ENCODE measurements around the gene NOL4.
"Not testable (repeated sequence)": the region's sequence is repeated elsewhere in the genome, so short reads cannot be mapped to it uniquely, and the experiment has no call there.

The NOL4 gene

GRCh38 chr18:34224423-34225217, at the start of gene NOL4:
TSS of gene NOL4 (minus strand) at chr18:34224913. CDS start at chr18:34223253, 1,660 bp downstream.
- peak; percentile 88 for DNase-seq

- DNase-seq = not testable (repeated sequence)
Measured at GRCh38 chr18:34266029-34266428, 41.3 kb upstream of the NOL4 start.

GRCh38 chr18:34261865-34262780, 37.4 kb upstream of the NOL4 start:
- no peak for DNase-seq

GRCh38 chr18:34258176-34258575, 33.5 kb upstream of the NOL4 start:
- no peak for DNase-seq

GRCh38 chr18:34251919-34252318, 27.2 kb upstream of the NOL4 start:
- no peak for DNase-seq

GRCh38 chr18:34248727-34249126, 24.0 kb upstream of the NOL4 start:
- no peak for DNase-seq

- no peak for DNase-seq
Measured at GRCh38 chr18:34242739-34243138, 18.0 kb upstream of the NOL4 start.

GRCh38 chr18:34233781-34234388, 9.2 kb upstream of the NOL4 start:
- not testable (repeated sequence) for DNase-seq

GRCh38 chr18:34225218-34225553, 473 bp upstream of the NOL4 start:
- DNase-seq = no peak

- DNase-seq = no peak
Measured at GRCh38 chr18:34223893-34224422, 755 bp downstream of the NOL4 start.

GRCh38 chr18:34223164-34223892, 1.4 kb downstream of the NOL4 start:
- DNase-seq = peak; percentile 32

- peak; percentile 53 for DNase-seq
Measured at GRCh38 chr18:34222307-34223163, 2.2 kb downstream of the NOL4 start.

- DNase-seq = peak; percentile 13
Measured at GRCh38 chr18:34221971-34222306, 2.8 kb downstream of the NOL4 start.

GRCh38 chr18:34220081-34220815, 4.5 kb downstream of the NOL4 start:
- DNase-seq = no peak

- peak; percentile 27 for DNase-seq
Measured at GRCh38 chr18:34219651-34220050, 5.1 kb downstream of the NOL4 start.

GRCh38 chr18:34212511-34212910, 12.2 kb downstream of the NOL4 start:
- no peak for DNase-seq

- no peak for DNase-seq
Measured at GRCh38 chr18:34207344-34207851, 17.3 kb downstream of the NOL4 start.

GRCh38 chr18:34203866-34204265, 20.8 kb downstream of the NOL4 start:
- DNase-seq = no peak

GRCh38 chr18:34196256-34196655, 28.5 kb downstream of the NOL4 start:
- no peak for DNase-seq

- DNase-seq = no peak
Measured at GRCh38 chr18:34194239-34194638, 30.5 kb downstream of the NOL4 start.
